GM21723 (cell line): ENCODE data around the gene CANT1.
"Not testable (repeated sequence)": the region's sequence is repeated elsewhere in the genome, so short reads cannot be mapped to it uniquely, and the experiment has no call there.

ENCODE experiments used
- ATAC-seq: cut with Tn5 transposase; IDR thresholded peaks from one replicate; pipeline ENCODE4 v1.9.1; 2021; ENCODE audit warnings: mild to moderate bottlenecking, moderate library complexity; ENCODE audit not compliant: unreplicated experiment

The CANT1 gene

GRCh38 chr17:79043931-79044320 lies 34.4 kb upstream of the CANT1 start:
- ATAC-seq, result no peak

GRCh38 chr17:79043191-79043930 lies 33.8 kb upstream of the CANT1 start:
- ATAC-seq, result no peak

GRCh38 chr17:79042421-79043190 lies 33.0 kb upstream of the CANT1 start:
- ATAC-seq, result no peak

- no peak for ATAC-seq
These were observed 32.3 kb upstream of the CANT1 start for GRCh38 chr17:79041723-79042420.

GRCh38 chr17:79041041-79041570 lies 31.5 kb upstream of the CANT1 start:
- ATAC-seq, result no peak

GRCh38 chr17:79039886-79040285 lies 30.3 kb upstream of the CANT1 start:
- ATAC-seq, result no peak

- ATAC-seq, result no peak
These were observed 29.6 kb upstream of the CANT1 start for GRCh38 chr17:79039171-79039570.

GRCh38 chr17:79038545-79039135 lies 29.1 kb upstream of the CANT1 start:
- ATAC-seq, result no peak

- ATAC-seq, result no peak
These were observed 27.0 kb upstream of the CANT1 start for GRCh38 chr17:79036596-79036995.

GRCh38 chr17:79036181-79036580 lies 26.6 kb upstream of the CANT1 start:
- no peak for ATAC-seq

- ATAC-seq, result no peak
These were observed 26.1 kb upstream of the CANT1 start for GRCh38 chr17:79035686-79036085.

GRCh38 chr17:79034931-79035485 lies 25.4 kb upstream of the CANT1 start:
- ATAC-seq, result no peak

- ATAC-seq, result no peak
These were observed 24.4 kb upstream of the CANT1 start for GRCh38 chr17:79033741-79034501.

- ATAC-seq, result no peak
These were observed 23.6 kb upstream of the CANT1 start for GRCh38 chr17:79033046-79033616.

GRCh38 chr17:79031996-79032875 lies 22.7 kb upstream of the CANT1 start:
- ATAC-seq, result no peak

GRCh38 chr17:79030636-79031035 lies 21.1 kb upstream of the CANT1 start:
- not testable (repeated sequence) for ATAC-seq

- ATAC-seq, result no peak
These were observed 19.9 kb upstream of the CANT1 start for GRCh38 chr17:79029327-79030009.
